Right lobe of liver (tissue), 6 donors: Measurements from ENCODE around the gene ITPR1. TPM values are rescaled to one million over a fixed set of nuclear protein-coding genes. Genes with fewer than 3 reads are reported as not detected.

Source experiments
- ATAC-seq, 4 donors: fragments of 200-7000 bp; cut with Tn5 transposase; one replicate each; pipeline ENCODE4 v1.9.1; 2020; ENCODE audit warnings: mild to moderate bottlenecking in 4 of 4, moderate library complexity in 4 of 4
- DNase-seq, 3 donors: peaks; one replicate each; pipeline ENCODE4 v3.0.0-alpha.2; 2020
- H3K27ac ChIP-seq, 3 donors: fragments of 200-600 bp; one replicate each; pipeline ENCODE4 v1.8.0; 2022
- H3K27me3 ChIP-seq, 2 donors: fragments of 200-600 bp; one replicate each; pipeline ENCODE4 v1.8.0; 2022
- H3K36me3 ChIP-seq, 4 donors: fragments of 200-600 bp; sonication (generic) in 1 of 4; one replicate each; pipeline versions ENCODE4 v1.5.1 to v1.8.0; 2017 to 2022; ENCODE audit warnings: control low read depth in 1 of 4
- H3K4me1 ChIP-seq, 4 donors: fragments of 200-600 bp; sonication (generic) in 1 of 4; one replicate each; pipeline versions ENCODE4 v1.5.1 to v1.8.0; 2017 to 2022; ENCODE audit warnings: control low read depth in 1 of 4
- H3K4me3 ChIP-seq, 3 donors: fragments of 200-600 bp; one replicate each; pipeline ENCODE4 v1.8.0; 2022
- H3K9me3 ChIP-seq, 4 donors: fragments of 200-600 bp; sonication (generic) in 1 of 4; one replicate each; pipeline versions ENCODE4 v1.5.1 to v1.8.0; 2017 to 2022; ENCODE audit warnings: control low read depth in 1 of 4
- POLR2A ChIP-seq: fragments of 450-650 bp; IDR thresholded peaks from one replicate; pipeline ENCODE4 v1.6.1; 2017; ENCODE audit warnings: antibody characterized with exemption, mild to moderate bottlenecking
- WGBS: methylation state at CpG from one replicate; pipeline ENCODE4 v1.1.6; 2018; ENCODE audit warnings: low coverage, low lambda C conversion rate; ENCODE audit not compliant: insufficient coverage; ENCODE audit errors: missing lambda C conversion rate; 5-methylcytosine and 5-hydroxymethylcytosine counted together
- intact Hi-C, 2 donors: fragments of 100-400 bp; cut with DNase I; formaldehyde crosslinking; loops; one replicate each; pipeline versions ENCODE4 v1.11.2 to v1.14.1; 2022
- total RNA-seq, 6 experiments: library from RNA; depleted of rRNA in 2 of 6; stranded (reverse); fragments of >200 nt in 2 of 6; fragmentation: NEBNext Ultra II Directional in 3 of 6; extraction: Animal tissue kit (Norgen Biotek cat#: 25700) in 3 of 6; gene quantifications; one replicate each; pipeline versions ENCODE4 v1.1.0 to v1.2.4, GENCODE V29; 2016 to 2023
- TF ChIP-seq, protein P1 (sequence below), 4 donors: fragments of 200-600 bp in 3 of 4; fragments of 450-650 bp in 1 of 4; IDR thresholded peaks; one replicate each; pipeline versions ENCODE4 v1.5.1 to v1.8.0; 2016 to 2022; ENCODE audit warnings: antibody characterized with exemption in 4 of 4, mild to moderate bottlenecking in 2 of 4
- donor health status: DM: no; HTN: yes; CAD: no.
- donor health status: DM: no; HTN: no; CAD: no.
- donor health status: DM: no; HTN: no; CAD: no.
- donor health status: DM: no; HTN: yes; CAD: no.
- donor health status: DM: no; HTN: yes; CAD: no.

ITPR1 gene
- total RNA-seq, 6 experiments from 2014 or later = 6.5 to 16.2 (median 11.5) TPM

DNA sequence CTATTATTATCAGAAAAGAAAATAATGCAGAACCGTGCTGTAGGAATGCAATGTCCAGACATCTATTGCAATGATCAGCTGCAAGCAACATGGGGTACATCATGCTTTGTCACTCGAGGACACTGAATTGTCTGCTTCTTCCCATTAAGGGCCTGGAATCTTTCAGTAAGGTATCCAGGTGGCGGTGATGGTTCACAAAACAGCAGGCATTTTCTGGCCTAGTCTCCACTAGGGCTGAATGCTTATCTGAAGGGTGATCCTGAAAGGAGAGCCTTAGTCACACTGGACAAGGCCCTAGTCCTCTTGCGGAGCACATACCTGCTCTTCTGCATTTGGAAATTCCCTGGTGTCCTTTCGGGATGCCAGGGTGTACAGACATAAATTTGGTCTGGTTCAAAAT is 21.2 kb downstream of the ITPR1 start:
- intact Hi-C loops = no loop called here
- no peak overlapping the region for H3K4me3 ChIP-seq
- ATAC-seq (no peak), DNase-seq (no peak)
- H3K4me1 ChIP-seq = no peaks in the 10 kb centered on the region
- TF ChIP-seq, protein P1, sequence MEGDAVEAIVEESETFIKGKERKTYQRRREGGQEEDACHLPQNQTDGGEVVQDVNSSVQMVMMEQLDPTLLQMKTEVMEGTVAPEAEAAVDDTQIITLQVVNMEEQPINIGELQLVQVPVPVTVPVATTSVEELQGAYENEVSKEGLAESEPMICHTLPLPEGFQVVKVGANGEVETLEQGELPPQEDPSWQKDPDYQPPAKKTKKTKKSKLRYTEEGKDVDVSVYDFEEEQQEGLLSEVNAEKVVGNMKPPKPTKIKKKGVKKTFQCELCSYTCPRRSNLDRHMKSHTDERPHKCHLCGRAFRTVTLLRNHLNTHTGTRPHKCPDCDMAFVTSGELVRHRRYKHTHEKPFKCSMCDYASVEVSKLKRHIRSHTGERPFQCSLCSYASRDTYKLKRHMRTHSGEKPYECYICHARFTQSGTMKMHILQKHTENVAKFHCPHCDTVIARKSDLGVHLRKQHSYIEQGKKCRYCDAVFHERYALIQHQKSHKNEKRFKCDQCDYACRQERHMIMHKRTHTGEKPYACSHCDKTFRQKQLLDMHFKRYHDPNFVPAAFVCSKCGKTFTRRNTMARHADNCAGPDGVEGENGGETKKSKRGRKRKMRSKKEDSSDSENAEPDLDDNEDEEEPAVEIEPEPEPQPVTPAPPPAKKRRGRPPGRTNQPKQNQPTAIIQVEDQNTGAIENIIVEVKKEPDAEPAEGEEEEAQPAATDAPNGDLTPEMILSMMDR (IDR thresholded peaks at IDR 0.05) = no peak
- TF ChIP-seq POLR2A = no peak
- H3K36me3 ChIP-seq = no peaks in the 10 kb centered on the region
- no peaks in the 10 kb centered on the region for H3K27me3 ChIP-seq
- no peak overlapping the region for H3K27ac ChIP-seq
- H3K9me3 ChIP-seq = no peaks in the 10 kb centered on the region
- WGBS = 91% methylated on average over 4 of the region's 5 CpGs

DNA sequence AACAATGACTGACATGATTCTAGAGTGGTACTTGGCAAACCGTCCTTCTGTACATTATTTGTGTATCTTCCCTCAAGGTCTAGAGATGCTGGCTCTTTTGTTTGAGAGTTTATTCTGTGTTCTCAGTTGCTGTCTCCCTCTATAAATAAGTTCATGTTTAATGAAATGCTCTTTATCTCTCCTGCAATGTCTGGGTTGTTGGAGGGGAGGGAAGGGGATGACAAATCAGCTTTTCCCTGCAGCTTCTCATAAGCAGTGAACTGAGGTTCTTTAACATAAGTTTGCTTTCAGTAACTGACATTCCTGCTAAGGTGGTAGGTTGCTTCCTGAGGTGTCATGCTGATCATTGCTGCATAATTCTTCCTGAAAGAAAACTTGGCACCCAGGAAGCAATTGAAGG is 21.8 kb downstream of the ITPR1 start:
- Histone ChIP-seq H3K4me1 (no peaks in the 10 kb centered on the region), H3K4me3 (no peak overlapping the region), H3K27me3 (no peaks in the 10 kb centered on the region), H3K36me3 (no peaks in the 10 kb centered on the region), H3K9me3 (no peaks in the 10 kb centered on the region), H3K27ac (no peak overlapping the region)
- ATAC-seq = no peak
- no peak for TF ChIP-seq POLR2A
- TF ChIP-seq, protein P1 (IDR thresholded peaks at IDR 0.05) = no peak
- intact Hi-C loops = no loop called here
- WGBS = 73% methylated on average over 1 of the region's 1 CpG
- no peak for DNase-seq

DNA sequence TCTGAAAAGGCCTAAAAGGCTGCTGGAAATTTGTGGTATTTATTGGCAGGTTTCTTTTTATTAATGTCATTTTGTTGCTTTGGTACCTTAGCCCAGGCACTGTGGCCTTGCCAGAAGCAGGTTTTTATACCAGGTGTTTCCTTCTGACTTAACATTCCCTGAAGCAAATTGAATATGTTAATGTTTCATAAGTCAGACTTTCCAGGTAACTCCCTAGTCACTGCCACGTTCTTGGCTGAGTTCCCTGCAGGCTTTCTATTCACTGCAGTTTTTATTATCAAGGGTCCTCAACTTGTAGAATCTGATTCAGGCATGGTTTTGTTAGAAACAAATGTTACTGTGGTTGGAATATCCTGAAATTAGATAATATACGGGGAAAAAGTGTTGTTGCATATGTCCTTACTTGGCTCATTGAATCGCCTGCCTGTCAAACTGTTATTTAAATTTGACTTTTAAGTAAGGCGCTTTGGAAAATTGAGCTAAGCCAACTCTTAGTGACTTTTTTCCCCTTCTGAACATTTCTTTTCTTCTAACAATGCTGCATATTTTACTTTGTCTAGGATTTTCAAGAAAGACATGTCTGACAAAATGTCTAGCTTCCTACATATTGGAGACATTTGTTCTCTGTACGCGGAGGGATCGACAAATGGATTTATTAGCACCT is 22.9 kb downstream of the ITPR1 start:
- DNase-seq = no peak
- no peak overlapping the region for H3K27ac ChIP-seq
- no peak overlapping the region for H3K4me3 ChIP-seq
- TF ChIP-seq POLR2A = no peak
- TF ChIP-seq, protein P1 (IDR thresholded peaks at IDR 0.05) = no peak
- intact Hi-C loops = no loop called here
- 80% methylated on average over 7 of the region's 7 CpGs for WGBS
- no peaks in the 10 kb centered on the region for H3K27me3 ChIP-seq
- H3K36me3 ChIP-seq = no peaks in the 10 kb centered on the region
- H3K4me1 ChIP-seq = no peaks in the 10 kb centered on the region
- no peaks in the 10 kb centered on the region for H3K9me3 ChIP-seq
- ATAC-seq = no peak

DNA sequence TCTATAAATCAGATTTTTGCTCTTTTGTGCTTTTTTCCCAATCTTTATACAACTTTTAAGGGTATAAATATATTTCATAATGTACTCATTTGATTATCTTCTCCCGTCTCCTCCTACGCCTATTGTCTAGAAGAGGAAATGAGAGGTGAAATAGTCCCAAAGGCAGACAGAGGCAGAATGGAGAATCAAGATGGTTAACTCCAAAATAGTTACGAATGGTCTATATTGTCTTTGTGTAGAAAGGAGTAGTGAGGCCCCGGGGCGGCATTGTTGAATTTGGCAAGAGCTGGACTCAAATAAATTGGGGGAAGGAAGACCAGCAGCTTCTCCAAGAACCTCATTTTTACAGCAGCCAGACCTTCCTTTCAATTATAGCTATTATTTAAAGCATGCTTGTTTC is 23.9 kb downstream of the ITPR1 start:
- Histone ChIP-seq H3K9me3 (no peaks in the 10 kb centered on the region), H3K27me3 (no peaks in the 10 kb centered on the region), H3K4me3 (no peak overlapping the region), H3K4me1 (no peaks in the 10 kb centered on the region), H3K27ac (no peak overlapping the region), H3K36me3 (no peaks in the 10 kb centered on the region)
- no peak for TF ChIP-seq POLR2A
- TF ChIP-seq, protein P1 (IDR thresholded peaks at IDR 0.05) = no peak
- intact Hi-C loops = no loop called here
- ATAC-seq = no peak
- no peak for DNase-seq
- WGBS = 55% methylated on average over 5 of the region's 5 CpGs
